Epithelial cell of proximal tubule (primary cell): ENCODE data around the gene CEACAM3. TPM values are rescaled to one million over a fixed set of nuclear protein-coding genes. Genes with fewer than 3 reads are reported as not detected.
A peak's percentile ranks its signal among the peaks of the same experiment; 100 is the strongest.
"Not testable (repeated sequence)": the region's sequence is repeated elsewhere in the genome, so short reads cannot be mapped to it uniquely, and the experiment has no call there.

ENCODE experiments used
- DNase-seq: peaks from one replicate; pipeline ENCODE4 v3.0.0-alpha.2; 2011; ENCODE audit warnings: low read depth
- H3K4me3 ChIP-seq: 2 replicates; pipeline ENCODE4 v1.5.1; 2011; ENCODE audit warnings: low read depth, mild to moderate bottlenecking, low read length
- CTCF ChIP-seq: conservative IDR thresholded peaks from 2 replicates; pipeline ENCODE4 v1.5.1; 2012; ENCODE audit warnings: low read depth, mild to moderate bottlenecking, low read length
- total RNA-seq: library from RNA; depleted of rRNA; stranded (reverse); fragments of >200 nt; gene quantifications from 2 replicates; pipeline ENCODE4 v1.2.3, GENCODE V29; 2015

The CEACAM3 gene
- total RNA-seq: not detected in 2 replicates

GRCh38 chr19:41796362-41796761, at the start of gene CEACAM3:
TSS of gene CEACAM3 (plus strand) at chr19:41796587. CDS start at chr19:41796678, 91 bp downstream.
- no peak within 1 kb of the TSS for H3K4me3 ChIP-seq
- DNase-seq: no peak
- no peak for TF ChIP-seq CTCF

GRCh38 chr19:41746593-41747227, 49.7 kb upstream of the CEACAM3 start:
- no peak for DNase-seq
- peak; percentile 58 for TF ChIP-seq CTCF
- H3K4me3 ChIP-seq: no peak overlapping the region

GRCh38 chr19:41748012-41748411, 48.4 kb upstream of the CEACAM3 start:
- DNase-seq: no peak
- H3K4me3 ChIP-seq: no peak overlapping the region
- TF ChIP-seq CTCF: no peak

GRCh38 chr19:41750248-41751134, 45.9 kb upstream of the CEACAM3 start:
- not testable (repeated sequence) for H3K4me3 ChIP-seq, DNase-seq

GRCh38 chr19:41753159-41753558, 43.2 kb upstream of the CEACAM3 start:
- no peak for DNase-seq
- no peak overlapping the region for H3K4me3 ChIP-seq
- peak; percentile 80 for TF ChIP-seq CTCF

- no peak overlapping the region for H3K4me3 ChIP-seq
- peak; percentile 76 for TF ChIP-seq CTCF
- DNase-seq: no peak
Observed at GRCh38 chr19:41753936-41754529, 42.4 kb upstream of the CEACAM3 start.

- H3K4me3 ChIP-seq: no peak within 1 kb of the TSS
- no peak for DNase-seq
- no peak for TF ChIP-seq CTCF
Observed at GRCh38 chr19:41755328-41755913, 41.0 kb upstream of the CEACAM3 start, which contains the start of gene CEACAM6. TSS of gene CEACAM6 (plus strand) at chr19:41755530. CDS start at chr19:41755639, 109 bp downstream.
